SK-N-SH treated with all-trans-retinoic acid at 6 μM for 48 hours (cell line): ENCODE results near the gene GSS.

Experiments
- ATAC-seq: fragments of 200-7000 bp; cut with Tn5 transposase; 3 replicates; pipeline ENCODE4 v1.9.1; 2020; ENCODE audit warnings: mild to moderate bottlenecking, moderate library complexity
- ARNTL ChIP-seq: fragments of 450-650 bp; formaldehyde crosslinking; IDR thresholded peaks from 2 replicates; pipeline ENCODE4 v1.5.0; 2020; ENCODE audit warnings: low read depth, mild to moderate bottlenecking, moderate library complexity, borderline replicate concordance
- BACH2 ChIP-seq: fragments of 250-450 bp; sonication (Bioruptor Pico); IDR thresholded peaks from 2 replicates; pipeline ENCODE4 v1.9.0; 2021; ENCODE audit warnings: mild to moderate bottlenecking, borderline replicate concordance
- CREB5 ChIP-seq: fragments of 250-450 bp; sonication (Bioruptor Pico); IDR thresholded peaks from 2 replicates; pipeline ENCODE4 v1.5.1; 2020; ENCODE audit warnings: low read depth, mild to moderate bottlenecking, moderate library complexity
- CSDC2 ChIP-seq: fragments of 250-450 bp; sonication (Bioruptor Pico); IDR thresholded peaks from 2 replicates; pipeline ENCODE4 v1.5.0; 2020; ENCODE audit warnings: mild to moderate bottlenecking, moderate library complexity
- CSRNP3 ChIP-seq: fragments of 250-450 bp; sonication (Bioruptor Pico); IDR thresholded peaks from 2 replicates; pipeline ENCODE4 v1.5.1; 2021; ENCODE audit warnings: mild to moderate bottlenecking, moderate library complexity
- ESRRG ChIP-seq: fragments of 250-450 bp; sonication (Bioruptor Pico); IDR thresholded peaks from 2 replicates; pipeline ENCODE4 v1.6.1; 2021; ENCODE audit warnings: mild to moderate bottlenecking
- GLIS3 ChIP-seq: fragments of 250-450 bp; sonication (Bioruptor Pico); IDR thresholded peaks from 2 replicates; pipeline ENCODE4 v1.5.0; 2020; ENCODE audit warnings: mild to moderate bottlenecking, moderate library complexity
- ISL1 ChIP-seq: fragments of 250-450 bp; sonication (Bioruptor Pico); IDR thresholded peaks from 2 replicates; pipeline ENCODE4 v2.1.2; 2022; ENCODE audit warnings: mild to moderate bottlenecking, moderate library complexity
- OSR1 ChIP-seq: fragments of 250-450 bp; sonication (Bioruptor Pico); IDR thresholded peaks from 2 replicates; pipeline ENCODE4 v1.8.0; 2022; ENCODE audit warnings: moderate library complexity, mild to moderate bottlenecking, inconsistent platforms
- POU6F1 ChIP-seq: fragments of 250-450 bp; sonication (Bioruptor Pico); IDR thresholded peaks from 2 replicates; pipeline ENCODE4 v1.8.0; 2021; ENCODE audit warnings: low read depth, mild to moderate bottlenecking, moderate library complexity, borderline replicate concordance
- PPARA ChIP-seq: fragments of 250-450 bp; sonication (Bioruptor Pico); IDR thresholded peaks from 2 replicates; pipeline ENCODE4 v1.5.0; 2020; ENCODE audit warnings: mild to moderate bottlenecking, borderline replicate concordance
- RARB ChIP-seq: fragments of 250-450 bp; sonication (Bioruptor Pico); IDR thresholded peaks from 2 replicates; pipeline ENCODE4 v1.8.0; 2021; ENCODE audit warnings: mild to moderate bottlenecking, moderate library complexity
- SNAI2 ChIP-seq: fragments of 250-450 bp; sonication (Bioruptor Pico); IDR thresholded peaks from 2 replicates; pipeline ENCODE4 v1.5.0; 2020; ENCODE audit warnings: mild to moderate bottlenecking, moderate library complexity
- TCF4 ChIP-seq: fragments of 250-450 bp; sonication (Bioruptor Pico); IDR thresholded peaks from 2 replicates; pipeline ENCODE4 v1.8.0; 2021; ENCODE audit warnings: mild to moderate bottlenecking, moderate library complexity, borderline replicate concordance
- TOX ChIP-seq: fragments of 250-450 bp; sonication (Bioruptor Pico); IDR thresholded peaks from 2 replicates; pipeline ENCODE4 v1.8.0; 2021; ENCODE audit warnings: mild to moderate bottlenecking, moderate library complexity, borderline replicate concordance
- TSHZ2 ChIP-seq: fragments of 250-450 bp; sonication (Bioruptor Pico); IDR thresholded peaks from 2 replicates; pipeline ENCODE4 v1.5.0; 2020; ENCODE audit warnings: mild to moderate bottlenecking, moderate library complexity
- ZC3H10 ChIP-seq: fragments of 250-450 bp; sonication (Bioruptor Pico); IDR thresholded peaks from 2 replicates; pipeline ENCODE4 v1.5.1; 2021; ENCODE audit warnings: mild to moderate bottlenecking, moderate library complexity
- ZFP3 ChIP-seq: fragments of 250-450 bp; sonication (Bioruptor Pico); IDR thresholded peaks from 2 replicates; pipeline ENCODE4 v1.5.0; 2020; ENCODE audit warnings: mild to moderate bottlenecking, moderate library complexity
- ZFP30 ChIP-seq: fragments of 450-650 bp; formaldehyde crosslinking; IDR thresholded peaks from 2 replicates; pipeline ENCODE4 v1.5.0; 2022; ENCODE audit warnings: mild to moderate bottlenecking, moderate library complexity
- ZNF565 ChIP-seq: fragments of 450-650 bp; formaldehyde crosslinking; conservative IDR thresholded peaks from 2 replicates; pipeline ENCODE4 v1.5.0; 2020; ENCODE audit warnings: low read depth, mild to moderate bottlenecking, moderate library complexity
- ZNF70 ChIP-seq: fragments of 450-650 bp; formaldehyde crosslinking; IDR thresholded peaks from 2 replicates; pipeline ENCODE4 v1.5.0; 2020; ENCODE audit warnings: mild to moderate bottlenecking, moderate library complexity
- ZNF8 ChIP-seq: fragments of 450-650 bp; formaldehyde crosslinking; IDR thresholded peaks from 2 replicates; pipeline ENCODE4 v1.5.0; 2020; ENCODE audit warnings: mild to moderate bottlenecking, moderate library complexity

Gene GSS

GRCh38 chr20:34952671-34953070 lies 2.9 kb downstream of the GSS start:
- no peak for TF ChIP-seq OSR1 (CRISPR knock-in tag)
- TF ChIP-seq ZNF565 (CRISPR knock-in tag) = no peak
- no peak for TF ChIP-seq ZNF8 (CRISPR knock-in tag)
- TF ChIP-seq ESRRG (CRISPR knock-in tag) = no peak
- no peak for TF ChIP-seq POU6F1 (CRISPR knock-in tag)
- TF ChIP-seq RARB (CRISPR knock-in tag) = no peak
- TF ChIP-seq TOX = no peak
- no peak for TF ChIP-seq TCF4
- no peak for TF ChIP-seq CSRNP3 (CRISPR knock-in tag)
- no peak for TF ChIP-seq BACH2 (CRISPR knock-in tag)
- no peak for TF ChIP-seq CSDC2
- no peak for TF ChIP-seq ZC3H10 (CRISPR knock-in tag)
- TF ChIP-seq CREB5 (CRISPR knock-in tag) = no peak
- no peak for ATAC-seq

- TF ChIP-seq SNAI2 (CRISPR knock-in tag) (no peak), ARNTL (CRISPR knock-in tag) (no peak), ZNF8 (CRISPR knock-in tag) (no peak), RARB (CRISPR knock-in tag) (no peak), TSHZ2 (CRISPR knock-in tag) (no peak), CREB5 (CRISPR knock-in tag) (no peak), ZFP30 (no peak), ZNF70 (no peak), OSR1 (CRISPR knock-in tag) (no peak), GLIS3 (no peak), TCF4 (no peak), PPARA (no peak), POU6F1 (CRISPR knock-in tag) (no peak), BACH2 (CRISPR knock-in tag) (no peak), ZFP3 (no peak), ZC3H10 (CRISPR knock-in tag) (no peak), ZNF565 (CRISPR knock-in tag) (no peak), ISL1 (no peak), CSDC2 (no peak)
- ATAC-seq = no peak
Measured at GRCh38 chr20:34951652-34952051, 4.0 kb downstream of the GSS start.
